HepG2 (cell line): Measurements from ENCODE around the gene ITGA2. TPM values are rescaled to one million over a fixed set of nuclear protein-coding genes. Genes with fewer than 3 reads are reported as not detected.

ENCODE experiments used
- ATAC-seq: fragments of 200-7000 bp; cut with Tn5 transposase; 3 replicates; pipeline ENCODE4 v1.9.1; 2020; ENCODE audit warnings: mild to moderate bottlenecking, moderate library complexity
- BruUV-seq: library from RNA; stranded (reverse); fragments of 400-500 nt; replicated peaks from 2 replicates; lab custom pipeline; 2021; lab: Mats Ljungman, UMichigan
- CTCF ChIA-PET: fragments of 300-600 bp; formaldehyde crosslinking; extraction: SDS; loops from one replicate; lab custom pipeline; 2021; ENCODE audit warnings: low total read pairs, inconsistent platforms, low intra/inter-chr PET ratio; lab: Yijun Ruan, JAX
- POLR2A ChIA-PET: fragments of 350-600 bp; sonication (Branson Sonifier 250); formaldehyde crosslinking; loops from one replicate; lab custom pipeline; 2020; ENCODE audit warnings: antibody characterized with exemption, inconsistent platforms; lab: Yijun Ruan, JAX
- DNase-seq: peaks from one replicate; pipeline ENCODE4 v3.0.0-alpha.2; 2015; ENCODE audit warnings: low spot score
- FAIRE-seq: peaks from 3 replicates; lab custom pipeline; 2011; peaks lifted over from hg19 to GRCh38; lab: Jason Lieb, UNC
- H2AFZ ChIP-seq: one replicate; pipeline ENCODE4 v1.6.1; 2011; ENCODE audit warnings: low read length, inconsistent platforms
- H3K27ac ChIP-seq: fragments of 300-600 bp; 3 replicates; pipeline ENCODE4 v1.8.0; 2011; ENCODE audit warnings: mixed run types, mild to moderate bottlenecking, mixed read lengths, low read length, inconsistent platforms; ENCODE audit not compliant: insufficient read depth; ENCODE audit errors: extremely low read length
- H3K27me3 ChIP-seq, 2 experiments: fragments of 200-600 bp in 1 of 2; 2 replicates in 1 of 2; 3 replicates in 1 of 2; pipeline versions ENCODE4 v1.6.0 to v1.8.0; 2011; ENCODE audit warnings: low read length in 2 of 2, mild to moderate bottlenecking in 2 of 2, moderate library complexity in 2 of 2, inconsistent platforms in 1 of 2; ENCODE audit not compliant: insufficient read depth in 2 of 2, control insufficient read depth in 1 of 2
- H3K36me3 ChIP-seq, 2 experiments: fragments of 200-600 bp in 1 of 2; replicated peaks in 1 of 2; 2 replicates in 1 of 2; 3 replicates in 1 of 2; pipeline versions ENCODE4 v1.5.1 to v1.8.0; 2011; ENCODE audit warnings: low read length in 2 of 2, inconsistent platforms in 1 of 2; ENCODE audit not compliant: insufficient read depth in 2 of 2, control insufficient read depth in 1 of 2
- H3K4me1 ChIP-seq: 2 replicates; pipeline ENCODE4 v1.5.1; 2012; ENCODE audit warnings: low read length, inconsistent platforms; ENCODE audit not compliant: insufficient read depth
- H3K4me2 ChIP-seq: 2 replicates; pipeline ENCODE4 v1.6.0; 2011; ENCODE audit warnings: low read depth, low read length, inconsistent platforms
- H3K4me3 ChIP-seq, 3 experiments: fragments of 200-600 bp in 1 of 3; sonication (generic), shearing (Covaris generic) in 1 of 3; replicated peaks in 1 of 3; 2 replicates each; pipeline ENCODE4 v1.5.1; 2011 to 2016; ENCODE audit warnings: low read length in 3 of 3, inconsistent platforms in 2 of 3, low read depth in 2 of 3, mild to moderate bottlenecking in 2 of 3, control low read depth in 1 of 3, mixed read lengths in 1 of 3; ENCODE audit not compliant: insufficient read depth in 1 of 3
- H3K79me2 ChIP-seq: one replicate; pipeline ENCODE4 v1.6.1; 2011; ENCODE audit warnings: low read length, inconsistent platforms; ENCODE audit not compliant: insufficient read depth
- H3K9ac ChIP-seq: 2 replicates; pipeline ENCODE4 v1.6.0; 2011; ENCODE audit warnings: mild to moderate bottlenecking, low read depth, low read length, inconsistent platforms; ENCODE audit not compliant: insufficient read depth
- H3K9me3 ChIP-seq: 2 replicates; pipeline ENCODE4 v1.5.1; 2012; ENCODE audit warnings: mild to moderate bottlenecking, low read length
- H4K20me1 ChIP-seq: 2 replicates; pipeline ENCODE4 v1.6.0; 2011; ENCODE audit warnings: inconsistent platforms, mild to moderate bottlenecking, low read length, moderate library complexity; ENCODE audit not compliant: insufficient read depth
- DMAP1 ChIP-seq: IDR thresholded peaks from 2 replicates; pipeline ENCODE4 v1.6.1; 2016
- HDAC1 ChIP-seq: sonication (generic); formaldehyde crosslinking; IDR thresholded peaks from 2 replicates; pipeline ENCODE4 v1.5.1; 2020; ENCODE audit warnings: mild to moderate bottlenecking, missing genetic modification reagents
- NR2F2 ChIP-seq: IDR thresholded peaks from 2 replicates; pipeline ENCODE4 v1.6.1; 2012; ENCODE audit warnings: low read depth, inconsistent platforms, borderline replicate concordance
- XBP1 ChIP-seq: sonication (generic); formaldehyde crosslinking; IDR thresholded peaks from 2 replicates; pipeline ENCODE4 v1.5.0; 2020; ENCODE audit warnings: missing genetic modification reagents
- ZNF558 ChIP-seq: sonication (generic); formaldehyde crosslinking; IDR thresholded peaks from 2 replicates; pipeline ENCODE4 v1.9.0; 2022; ENCODE audit warnings: mild to moderate bottlenecking, missing genetic modification reagents, borderline replicate concordance
- ZNF749 ChIP-seq: sonication (generic); formaldehyde crosslinking; IDR thresholded peaks from 2 replicates; pipeline ENCODE4 v1.8.0; 2022; ENCODE audit warnings: mild to moderate bottlenecking, missing genetic modification reagents, moderate library complexity, borderline replicate concordance
- WGBS: methylation state at CpG from one replicate; pipeline ENCODE4 v1.1.6; 2017; ENCODE audit warnings: low lambda C conversion rate; 5-methylcytosine and 5-hydroxymethylcytosine counted together
- in situ Hi-C: cut with HindIII; loops from 2 replicates; pipeline ENCODE4 v1.10.0; 2017; ENCODE audit warnings: low pct_unique_long_range_greater_than_20kb; ENCODE audit not compliant: extremely low pct_ligation_motif_present
- intact Hi-C: fragments of 100-400 bp; cut with micrococcal nuclease; formaldehyde crosslinking; loops from one replicate; pipeline ENCODE4 v1.10.0; 2022; ENCODE audit not compliant: unreplicated experiment
- polyA plus RNA-seq, 8 experiments: library from polyadenylated mRNA; depleted of rRNA in 3 of 8; stranded (reverse) in 7 of 8; unstranded in 1 of 8; fragments of >200 nt; fragmentation: Illumina TruSeq in 4 of 8; extraction: Trizol in 4 of 8; gene quantifications; 2 replicates each; pipeline versions ENCODE4 v1.2.1 to v1.2.3, GENCODE V29; 2011 to 2016; ENCODE audit warnings: low read depth in 4 of 8, missing spikeins in 1 of 8, mixed read lengths in 1 of 8; ENCODE audit not compliant: insufficient read depth in 1 of 8
- total RNA-seq, 5 experiments: library from RNA; depleted of rRNA; stranded (reverse); fragments of >200 nt; fragmentation: Illumina TruSeq; extraction: Trizol; gene quantifications; 2 replicates each; pipeline ENCODE4 v1.2.3, GENCODE V29; 2016; ENCODE audit warnings: low read depth in 1 of 5
- TF ChIP-seq, protein P1 (sequence below): fragments of 450-650 bp; IDR thresholded peaks from 2 replicates; pipeline ENCODE4 v1.6.1; 2017; ENCODE audit warnings: mild to moderate bottlenecking

Gene ITGA2
- total and polyA plus RNA-seq, 2 of the 13 experiments (the other 11 are each of a cell fraction or from before 2014, with no cell fraction given): 15.8 to 58.3 TPM

DNA sequence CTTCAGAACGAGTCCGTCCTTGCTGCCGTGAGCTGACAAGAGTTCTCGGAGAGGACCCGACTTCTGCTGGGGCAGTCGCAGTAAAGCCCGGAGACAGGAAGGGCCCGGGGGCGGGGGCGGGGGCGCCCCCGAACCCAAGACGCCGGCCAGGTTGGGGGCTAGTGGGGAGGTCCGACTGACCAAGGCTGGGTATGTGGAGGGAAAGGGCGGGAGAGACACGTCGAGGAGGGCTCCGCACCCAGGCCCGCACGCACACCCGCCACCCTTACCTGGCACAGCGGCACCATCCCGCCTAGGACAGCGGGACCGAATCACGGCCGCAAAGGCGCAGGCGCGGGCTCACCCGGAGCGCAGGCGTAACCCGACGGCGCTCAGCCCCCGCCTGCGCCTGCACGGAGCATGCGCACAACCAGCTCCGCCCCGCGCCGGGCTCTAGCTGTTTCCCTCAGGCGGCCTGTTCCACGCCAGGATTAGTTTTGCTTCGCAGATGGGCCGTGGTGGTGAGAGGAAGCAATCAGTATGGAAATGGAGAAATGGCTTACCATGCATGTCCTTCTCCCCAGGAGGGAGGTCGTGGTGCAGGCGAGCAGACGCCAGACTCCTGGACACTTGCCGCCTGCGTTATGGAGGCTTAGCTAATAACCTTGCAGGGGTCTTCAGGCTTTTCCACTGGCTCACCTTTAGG lies 120.4 kb downstream of the ITGA2 start, which contains the start of gene MOCS2 (continued):
- TF ChIP-seq, protein P1, sequence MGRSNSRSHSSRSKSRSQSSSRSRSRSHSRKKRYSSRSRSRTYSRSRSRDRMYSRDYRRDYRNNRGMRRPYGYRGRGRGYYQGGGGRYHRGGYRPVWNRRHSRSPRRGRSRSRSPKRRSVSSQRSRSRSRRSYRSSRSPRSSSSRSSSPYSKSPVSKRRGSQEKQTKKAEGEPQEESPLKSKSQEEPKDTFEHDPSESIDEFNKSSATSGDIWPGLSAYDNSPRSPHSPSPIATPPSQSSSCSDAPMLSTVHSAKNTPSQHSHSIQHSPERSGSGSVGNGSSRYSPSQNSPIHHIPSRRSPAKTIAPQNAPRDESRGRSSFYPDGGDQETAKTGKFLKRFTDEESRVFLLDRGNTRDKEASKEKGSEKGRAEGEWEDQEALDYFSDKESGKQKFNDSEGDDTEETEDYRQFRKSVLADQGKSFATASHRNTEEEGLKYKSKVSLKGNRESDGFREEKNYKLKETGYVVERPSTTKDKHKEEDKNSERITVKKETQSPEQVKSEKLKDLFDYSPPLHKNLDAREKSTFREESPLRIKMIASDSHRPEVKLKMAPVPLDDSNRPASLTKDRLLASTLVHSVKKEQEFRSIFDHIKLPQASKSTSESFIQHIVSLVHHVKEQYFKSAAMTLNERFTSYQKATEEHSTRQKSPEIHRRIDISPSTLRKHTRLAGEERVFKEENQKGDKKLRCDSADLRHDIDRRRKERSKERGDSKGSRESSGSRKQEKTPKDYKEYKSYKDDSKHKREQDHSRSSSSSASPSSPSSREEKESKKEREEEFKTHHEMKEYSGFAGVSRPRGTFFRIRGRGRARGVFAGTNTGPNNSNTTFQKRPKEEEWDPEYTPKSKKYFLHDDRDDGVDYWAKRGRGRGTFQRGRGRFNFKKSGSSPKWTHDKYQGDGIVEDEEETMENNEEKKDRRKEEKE: no peak

DNA sequence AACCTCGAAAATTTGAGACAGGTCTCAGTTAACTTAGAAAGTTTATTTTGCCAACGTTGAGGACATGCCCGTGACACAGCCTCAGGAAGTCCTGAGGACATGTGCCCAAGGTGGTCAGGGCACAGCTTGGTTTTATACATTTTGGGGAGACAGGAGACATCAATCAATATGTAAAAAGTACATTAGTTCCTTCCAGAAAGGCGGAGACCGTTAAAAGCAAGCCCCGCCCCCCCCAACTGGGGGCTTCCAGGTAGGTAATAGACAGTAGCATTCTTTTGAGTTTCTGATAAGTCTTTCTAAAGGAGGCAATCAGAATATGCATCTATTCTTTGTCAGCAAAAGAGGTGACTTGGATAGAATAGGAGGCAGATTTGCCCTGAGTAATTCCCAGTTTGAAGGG lies 121.0 kb downstream of the ITGA2 start:
- peak overlapping the region; percentile 86 for H3K27ac ChIP-seq
- H3K9ac ChIP-seq: peak overlapping the region; percentile 90
- no peak for TF ChIP-seq XBP1 (CRISPR knock-in tag)
- TF ChIP-seq NR2F2: no peak
- 0 out of 2 replicates have a peak, but pooled peaks have one; percentile 2 for TF ChIP-seq DMAP1
- 0 out of 2 replicates have a peak, but pooled peaks have one; percentile 9 for TF ChIP-seq HDAC1 (CRISPR knock-in tag)
- 0 out of 2 replicates have a peak, but pooled peaks have one; percentile 16 for TF ChIP-seq ZNF558 (CRISPR knock-in tag)
- TF ChIP-seq ZNF749: no peak
- H3K4me3 ChIP-seq: peak overlapping the region; percentile 83 to 94 (median 90)
- peaks cover 27% of the 10 kb centered on the region for H3K79me2 ChIP-seq
- H3K4me2 ChIP-seq: peak overlapping the region; percentile 95
- BruUV-seq: TSS peak; percentile 87
- no peaks in the 10 kb centered on the region for H3K9me3 ChIP-seq
- H3K27me3 ChIP-seq: no peaks in the 10 kb centered on the region; a peak in 1 of 5 replicates
- H4K20me1 ChIP-seq: no peaks in the 10 kb centered on the region
- ATAC-seq (no peak), FAIRE-seq (no peak), DNase-seq (no peak)
- H2AFZ ChIP-seq: peak overlapping the region; percentile 95
- ChIA-PET POLR2A (interaction anchor here (0.6 to 1.8 kb wide), 7 partner anchors 10 to 367 kb away, joined by 3 to 7 read pairs (median 4); no protein-coding TSS in a partner anchor), CTCF (no interaction called here)
- WGBS: 0% methylated on average over 6 of the region's 6 CpGs
- in situ Hi-C loops (no loop called here), intact Hi-C loops (no loop called here)
- peaks cover 57% of the 10 kb centered on the region for H3K4me1 ChIP-seq
- no peaks in the 10 kb centered on the region for H3K36me3 ChIP-seq
